Upper lobe of left lung (tissue), 6 donors: ENCODE data around the gene C1orf159. TPM values are rescaled to one million over a fixed set of nuclear protein-coding genes. Genes with fewer than 3 reads are reported as not detected.
A peak's percentile ranks its signal among the peaks of the same experiment; 100 is the strongest.
"Not testable (repeated sequence)": the region's sequence is repeated elsewhere in the genome, so short reads cannot be mapped to it uniquely, and the experiment has no call there.

Experiments used
- ATAC-seq, 2 donors: fragments of 200-7000 bp; cut with Tn5 transposase; one replicate each; pipeline ENCODE4 v1.9.1; 2022; ENCODE audit warnings: mild to moderate bottlenecking in 2 of 2, moderate library complexity in 2 of 2; ENCODE audit not compliant: low FRiP score in 2 of 2
- DNase-seq, 2 donors: peaks; one replicate each; pipeline ENCODE4 v3.0.0-alpha.2; 2019 to 2020
- H3K27ac ChIP-seq, 4 donors: fragments of 200-600 bp; sonication (generic); one replicate each; pipeline ENCODE4 v1.5.1; 2016 to 2019
- H3K27me3 ChIP-seq, 4 donors: fragments of 200-600 bp; sonication (generic); one replicate each; pipeline ENCODE4 v1.5.1; 2017 to 2019
- H3K36me3 ChIP-seq, 4 donors: fragments of 200-600 bp; sonication (generic); one replicate each; pipeline ENCODE4 v1.5.1; 2016 to 2019
- H3K4me1 ChIP-seq, 4 donors: fragments of 200-600 bp; sonication (generic); one replicate each; pipeline ENCODE4 v1.5.1; 2018 to 2019
- H3K4me3 ChIP-seq, 4 donors: fragments of 200-600 bp; sonication (generic); one replicate each; pipeline ENCODE4 v1.5.1; 2017 to 2019; ENCODE audit warnings: mild to moderate bottlenecking in 2 of 4, moderate library complexity in 1 of 4
- H3K9me3 ChIP-seq, 4 donors: fragments of 200-600 bp; sonication (generic); one replicate each; pipeline ENCODE4 v1.5.1; 2018 to 2019
- EP300 ChIP-seq, 4 donors: sonication (generic); formaldehyde crosslinking; IDR thresholded peaks; one replicate each; pipeline ENCODE4 v1.5.1; 2017; ENCODE audit warnings: antibody characterized with exemption in 4 of 4, control low read depth in 2 of 4
- POLR2A ChIP-seq, 4 donors: fragments of 450-650 bp; IDR thresholded peaks; one replicate each; pipeline ENCODE4 v1.5.1; 2016 to 2017; ENCODE audit warnings: antibody characterized with exemption in 4 of 4, mild to moderate bottlenecking in 2 of 4
- POLR2AphosphoS5 ChIP-seq, 2 donors: sonication (generic); formaldehyde crosslinking; IDR thresholded peaks; one replicate each; pipeline ENCODE4 v1.5.1; 2017; ENCODE audit warnings: antibody characterized with exemption in 2 of 2
- whole genome bisulfite sequencing, 2 donors: methylation state at CpG; one replicate each; pipeline ENCODE4 v1.1.5; 2017 to 2018; 5-methylcytosine and 5-hydroxymethylcytosine counted together
- total RNA-seq, 6 donors: library from RNA; depleted of rRNA in 4 of 6; stranded (reverse); fragments of >200 nt in 4 of 6; gene quantifications; one replicate each; pipeline versions ENCODE4 v1.1.0 to v1.2.1, GENCODE V29; 2016 to 2021
- TF ChIP-seq, protein P1 (sequence below), 6 experiments: fragments of 450-650 bp in 4 of 6; fragments of 200-600 bp in 2 of 6; sonication (generic) in 2 of 6; IDR thresholded peaks; one replicate each; pipeline ENCODE4 v1.5.1; 2016 to 2019; ENCODE audit warnings: antibody characterized with exemption in 6 of 6
- donor health status: DM: no; HTN: no; CAD: no; lungs with moderate emphysema.
- donor health status: DM: no; HTN: yes; CAD: no; lungs with severe emphysema.

C1orf159 gene
- total RNA-seq, 6 donors from 2014 or later = 5.7 to 34.6 (median 15.2) TPM

GRCh38 chr1:1080122-1080757, 35.6 kb downstream of the C1orf159 start:
- peak; percentile 75 to 84 for ATAC-seq
- Histone ChIP-seq H3K27me3 (peaks cover 0 to 1% (median 0%) of the 10 kb centered on the region in 4 donors), H3K4me1 (peaks cover 12 to 14% (median 13%) of the 10 kb centered on the region in 4 donors), H3K9me3 (no peaks in the 10 kb centered on the region), H3K4me3 (peak overlapping the region in 3 of 4 donors; percentile 28 to 40 (median 39)), H3K27ac (peak overlapping the region; percentile 59 to 76 (median 72)), H3K36me3 (peaks cover 0 to 11% (median 2%) of the 10 kb centered on the region in 4 donors)
- TF ChIP-seq POLR2AphosphoS5 (IDR thresholded peaks at IDR 0.05) (no peak), POLR2A (IDR thresholded peaks at IDR 0.05) (no peak), EP300 (IDR thresholded peaks at IDR 0.05) (no peak)
- TF ChIP-seq, protein P1, sequence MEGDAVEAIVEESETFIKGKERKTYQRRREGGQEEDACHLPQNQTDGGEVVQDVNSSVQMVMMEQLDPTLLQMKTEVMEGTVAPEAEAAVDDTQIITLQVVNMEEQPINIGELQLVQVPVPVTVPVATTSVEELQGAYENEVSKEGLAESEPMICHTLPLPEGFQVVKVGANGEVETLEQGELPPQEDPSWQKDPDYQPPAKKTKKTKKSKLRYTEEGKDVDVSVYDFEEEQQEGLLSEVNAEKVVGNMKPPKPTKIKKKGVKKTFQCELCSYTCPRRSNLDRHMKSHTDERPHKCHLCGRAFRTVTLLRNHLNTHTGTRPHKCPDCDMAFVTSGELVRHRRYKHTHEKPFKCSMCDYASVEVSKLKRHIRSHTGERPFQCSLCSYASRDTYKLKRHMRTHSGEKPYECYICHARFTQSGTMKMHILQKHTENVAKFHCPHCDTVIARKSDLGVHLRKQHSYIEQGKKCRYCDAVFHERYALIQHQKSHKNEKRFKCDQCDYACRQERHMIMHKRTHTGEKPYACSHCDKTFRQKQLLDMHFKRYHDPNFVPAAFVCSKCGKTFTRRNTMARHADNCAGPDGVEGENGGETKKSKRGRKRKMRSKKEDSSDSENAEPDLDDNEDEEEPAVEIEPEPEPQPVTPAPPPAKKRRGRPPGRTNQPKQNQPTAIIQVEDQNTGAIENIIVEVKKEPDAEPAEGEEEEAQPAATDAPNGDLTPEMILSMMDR (IDR thresholded peaks at IDR 0.05) = no peak
- 3 to 27% methylated on average over 8 to 21 of the region's 23 CpGs for whole genome bisulfite sequencing, 2 donors
- DNase-seq = peak; percentile 73 to 93

DNA sequence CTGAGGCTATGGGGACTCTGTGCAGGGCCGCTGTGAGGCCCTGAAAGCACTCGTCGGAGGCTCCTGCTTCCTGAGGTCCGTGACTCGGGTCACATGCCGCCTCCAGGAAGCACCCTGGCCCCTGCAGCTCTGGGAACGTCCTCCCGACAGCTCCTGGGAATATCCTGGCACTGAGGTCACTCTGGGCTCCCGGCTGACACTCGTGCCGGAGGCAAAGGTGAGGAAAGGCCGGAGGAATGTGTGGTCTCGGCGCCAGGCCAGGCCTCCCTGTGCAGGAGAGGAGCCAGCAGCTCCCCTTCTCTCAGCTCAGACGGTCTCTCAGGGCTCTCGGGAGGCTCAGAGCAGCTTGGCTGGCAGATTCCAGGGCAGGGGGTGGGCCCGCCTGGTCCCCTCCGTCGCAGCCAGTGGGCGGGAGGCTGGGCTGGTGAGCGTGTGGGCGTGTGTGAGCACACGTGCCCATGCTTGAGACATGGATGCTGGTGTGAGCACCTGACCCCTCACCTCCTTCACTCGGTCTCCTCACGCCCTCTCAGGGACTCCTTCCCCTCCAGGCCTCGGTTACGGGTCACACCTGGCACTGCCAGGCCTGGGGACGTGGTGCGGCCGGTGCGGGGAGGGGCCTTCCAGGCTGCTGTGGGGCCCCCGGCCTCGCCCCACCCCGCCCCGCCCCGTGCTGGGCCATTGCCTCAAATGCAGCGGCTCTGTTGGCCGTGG, 36.3 kb downstream of the C1orf159 start:
- DNase-seq (peak; percentile 87 to 90), ATAC-seq (peak; percentile 72 to 89)
- WGBS, 2 donors = 0 to 3% methylated on average over 2 to 22 of the region's 38 CpGs
- H3K27ac ChIP-seq = peak overlapping the region; percentile 59 to 76 (median 72)
- peaks cover 0 to 8% (median 0%) of the 10 kb centered on the region in 4 donors for H3K27me3 ChIP-seq
- H3K9me3 ChIP-seq = no peaks in the 10 kb centered on the region
- peak overlapping the region in 3 of 4 donors; percentile 28 to 40 (median 39) for H3K4me3 ChIP-seq
- TF ChIP-seq, protein P1 (IDR thresholded peaks at IDR 0.05) = no peak
- TF ChIP-seq POLR2AphosphoS5 (IDR thresholded peaks at IDR 0.05) (peak; percentile 25 to 31), POLR2A (IDR thresholded peaks at IDR 0.05) (peak in 1 of 4 donors; percentile 31), EP300 (IDR thresholded peaks at IDR 0.05) (peak in 1 of 4 donors; percentile 40)
- H3K36me3 ChIP-seq = peaks cover 0 to 11% (median 2%) of the 10 kb centered on the region in 4 donors
- peaks cover 12 to 14% (median 13%) of the 10 kb centered on the region in 4 donors for H3K4me1 ChIP-seq

DNA sequence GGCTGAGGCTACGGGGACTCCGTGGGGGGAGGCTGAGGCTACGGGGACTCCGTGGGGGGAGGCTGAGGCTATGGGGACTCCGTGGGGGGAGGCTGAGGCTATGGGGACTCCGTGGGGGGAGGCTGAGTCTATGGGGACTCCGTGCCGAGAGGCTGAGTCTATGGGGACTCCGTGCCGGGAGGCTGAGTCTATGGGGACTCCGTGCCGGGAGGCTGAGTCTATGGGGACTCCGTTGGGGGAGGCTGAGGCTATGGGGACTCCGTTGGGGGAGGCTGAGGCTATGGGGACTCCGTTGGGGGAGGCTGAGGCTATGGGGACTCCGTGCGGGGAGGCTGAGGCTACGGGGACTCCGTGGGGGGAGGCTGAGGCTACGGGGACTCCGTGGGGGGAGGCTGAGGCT, 38.5 kb downstream of the C1orf159 start:
- H3K9me3 ChIP-seq, DNase-seq, H3K27ac ChIP-seq, H3K36me3 ChIP-seq, H3K4me3 ChIP-seq, ATAC-seq: not testable (repeated sequence)
- H3K27me3 ChIP-seq = peaks cover 0 to 13% (median 2%) of the 10 kb centered on the region in 4 donors
- no CpG with 5 or more reads among the region's 21 CpGs for WGBS, 2 donors
- peaks cover 12 to 27% (median 20%) of the 10 kb centered on the region in 4 donors for H3K4me1 ChIP-seq

DNA sequence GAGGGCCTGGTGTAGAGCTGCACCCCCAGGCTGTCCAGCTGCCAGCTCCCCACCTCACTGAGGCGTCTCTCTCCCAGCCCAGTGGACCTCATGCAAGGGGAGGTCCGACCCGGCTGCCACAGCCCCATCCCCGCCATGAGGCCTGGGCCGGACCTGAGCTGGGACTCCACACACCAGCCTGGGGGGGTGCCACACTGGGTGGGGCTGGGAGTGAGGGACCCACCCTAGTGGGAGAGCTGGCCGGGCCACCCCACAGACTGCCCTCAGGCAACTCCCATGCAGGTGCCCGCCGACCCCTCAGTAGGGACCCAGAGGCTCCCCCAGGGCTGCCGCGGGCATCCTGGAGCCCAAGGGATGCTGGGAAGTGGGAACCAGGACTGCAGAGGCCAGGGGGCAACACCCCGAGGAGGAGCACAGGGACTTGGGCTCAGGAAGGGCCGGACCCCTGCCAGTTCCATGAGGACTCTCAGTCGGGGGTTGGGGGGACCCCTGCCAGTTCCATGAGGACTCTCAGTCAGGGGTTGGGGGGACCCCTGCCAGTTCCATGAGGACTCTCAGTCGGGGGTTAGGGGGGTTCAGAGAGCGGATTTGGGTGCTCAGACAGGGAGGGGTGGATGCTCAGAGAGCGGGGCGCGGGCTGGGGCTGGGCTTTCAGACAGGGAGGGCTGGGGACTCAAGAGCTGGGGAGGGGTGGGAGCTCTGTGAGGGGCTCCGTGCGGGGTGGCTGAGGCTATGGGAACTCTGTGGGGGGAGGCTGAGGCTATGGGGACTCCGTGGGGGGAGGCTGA, 40.5 kb downstream of the C1orf159 start:
- ATAC-seq (no peak), DNase-seq (peak in 1 of 2 donors; percentile 75)
- Histone ChIP-seq H3K36me3 (no peaks in the 10 kb centered on the region), H3K4me3 (no peak overlapping the region), H3K4me1 (peaks cover 12 to 26% (median 19%) of the 10 kb centered on the region in 4 donors), H3K9me3 (no peaks in the 10 kb centered on the region), H3K27me3 (peaks cover 0 to 13% (median 2%) of the 10 kb centered on the region in 4 donors), H3K27ac (no peak overlapping the region)
- 60 to 63% methylated on average over 10 to 14 of the region's 21 CpGs for WGBS, 2 donors
- TF ChIP-seq POLR2A (IDR thresholded peaks at IDR 0.05) (no peak), EP300 (IDR thresholded peaks at IDR 0.05) (no peak), POLR2AphosphoS5 (IDR thresholded peaks at IDR 0.05) (no peak)
- TF ChIP-seq, protein P1 (IDR thresholded peaks at IDR 0.05) = no peak
